WTC11 (cell line): ENCODE results near the gene LEFTY2. TPM values are rescaled to one million over a fixed set of nuclear protein-coding genes. Genes with fewer than 3 reads are reported as not detected.

Source experiments
- ATAC-seq: fragments of 200-7000 bp; cut with Tn5 transposase; 2 replicates; pipeline ENCODE4 v1.10.0; 2021; ENCODE audit warnings: mild to moderate bottlenecking, moderate library complexity
- CTCF ChIA-PET: fragments of 300-600 bp; sonication (Branson Sonifier 250); formaldehyde crosslinking; loops from one replicate; lab custom pipeline; 2021; ENCODE audit warnings: antibody characterized with exemption; lab: Charles Lee
- POLR2A ChIA-PET: fragments of 350-600 bp; sonication (Branson Sonifier 250); formaldehyde crosslinking; loops from one replicate; lab custom pipeline; 2021; ENCODE audit warnings: antibody characterized with exemption; lab: Charles Lee
- DNase-seq: peaks from one replicate; pipeline ENCODE4 v3.0.0; 2021; ENCODE audit warnings: low spot score
- H3K27ac Mint-ChIP-seq: 2 replicates; pipeline ENCODE4 v1.8.0; 2021; ENCODE audit warnings: mixed read lengths
- H3K27me3 Mint-ChIP-seq: 2 replicates; pipeline ENCODE4 v1.8.0; 2021; ENCODE audit warnings: low read depth, mild to moderate bottlenecking, moderate library complexity, mixed read lengths
- H3K36me3 Mint-ChIP-seq: 2 replicates; pipeline ENCODE4 v1.8.0; 2021; ENCODE audit warnings: mixed read lengths
- H3K4me1 Mint-ChIP-seq: 2 replicates; pipeline ENCODE4 v1.8.0; 2022; ENCODE audit warnings: mixed read lengths
- H3K4me3 Mint-ChIP-seq: 2 replicates; pipeline ENCODE4 v1.8.0; 2021; ENCODE audit warnings: mild to moderate bottlenecking, moderate library complexity, mixed read lengths
- H3K9me3 Mint-ChIP-seq: 2 replicates; pipeline ENCODE4 v1.8.0; 2021; ENCODE audit warnings: mixed read lengths
- FOXJ3 ChIP-seq: sonication (generic); formaldehyde crosslinking; IDR thresholded peaks from 2 replicates; pipeline ENCODE4 v1.9.0; 2021; ENCODE audit warnings: missing genetic modification reagents, mild to moderate bottlenecking, borderline replicate concordance
- FOXP1 ChIP-seq: sonication (generic); formaldehyde crosslinking; IDR thresholded peaks from 2 replicates; pipeline ENCODE4 v1.8.0; 2022; ENCODE audit warnings: missing genetic modification reagents, mild to moderate bottlenecking, moderate library complexity, borderline replicate concordance
- IRF2 ChIP-seq: sonication (generic); formaldehyde crosslinking; IDR thresholded peaks from 2 replicates; pipeline ENCODE4 v1.8.0; 2022; ENCODE audit warnings: low read depth, missing genetic modification reagents, borderline replicate concordance
- OVOL2 ChIP-seq: fragments of 250-450 bp; sonication (Bioruptor Pico); IDR thresholded peaks from 2 replicates; pipeline ENCODE4 v1.9.0; 2021; ENCODE audit warnings: mild to moderate bottlenecking, borderline replicate concordance
- SMAD4 ChIP-seq: sonication (generic); formaldehyde crosslinking; IDR thresholded peaks from 2 replicates; pipeline ENCODE4 v1.8.0; 2022; ENCODE audit warnings: mild to moderate bottlenecking, missing genetic modification reagents
- ZNF263 ChIP-seq: sonication (generic); formaldehyde crosslinking; IDR thresholded peaks from 2 replicates; pipeline ENCODE4 v1.8.1; 2022; ENCODE audit warnings: low read depth, mild to moderate bottlenecking, moderate library complexity, missing genetic modification reagents
- ZNF396 ChIP-seq: fragments of 250-450 bp; sonication (Bioruptor Pico); IDR thresholded peaks from 2 replicates; pipeline ENCODE4 v1.8.0; 2021; ENCODE audit warnings: mild to moderate bottlenecking, moderate library complexity, borderline replicate concordance
- total RNA-seq: library from RNA; stranded (reverse); gene quantifications from 3 replicates; pipeline ENCODE4 v1.2.3, GENCODE V29; 2021
- TF ChIP-seq, protein P1 (sequence below): sonication (generic); formaldehyde crosslinking; IDR thresholded peaks from 2 replicates; pipeline ENCODE4 v1.8.1; 2023; ENCODE audit warnings: mild to moderate bottlenecking, missing genetic modification reagents, borderline replicate concordance
- TF ChIP-seq, protein P2 (sequence below): fragments of 250-450 bp; sonication (Bioruptor Pico); IDR thresholded peaks from 2 replicates; pipeline ENCODE4 v1.9.0; 2021; ENCODE audit warnings: mild to moderate bottlenecking, borderline replicate concordance
- TF ChIP-seq, protein P3 (sequence below): sonication (generic); formaldehyde crosslinking; conservative IDR thresholded peaks from 2 replicates; pipeline ENCODE4 v1.8.1; 2023; ENCODE audit warnings: mild to moderate bottlenecking, low read depth, missing genetic modification reagents, moderate library complexity
- TF ChIP-seq, protein P4 (sequence below): sonication (generic); formaldehyde crosslinking; IDR thresholded peaks from 2 replicates; pipeline ENCODE4 v1.8.0; 2022; ENCODE audit warnings: mild to moderate bottlenecking, missing genetic modification reagents
- TF ChIP-seq, protein P5 (sequence below): sonication (generic); formaldehyde crosslinking; IDR thresholded peaks from 2 replicates; pipeline ENCODE4 v1.8.1; 2023; ENCODE audit warnings: mild to moderate bottlenecking, missing genetic modification reagents, moderate library complexity
- TF ChIP-seq, protein P6 (sequence below): sonication (generic); formaldehyde crosslinking; IDR thresholded peaks from 2 replicates; pipeline ENCODE4 v1.8.0; 2023; ENCODE audit warnings: missing genetic modification reagents
- TF ChIP-seq, protein P7 (sequence below): sonication (generic); formaldehyde crosslinking; IDR thresholded peaks from 2 replicates; pipeline ENCODE4 v1.8.1; 2022; ENCODE audit warnings: low read depth, mild to moderate bottlenecking, moderate library complexity, missing genetic modification reagents, borderline replicate concordance

Gene LEFTY2
- total RNA-seq, 1 experiment from 2014 or later, result 15.5 TPM

DNA sequence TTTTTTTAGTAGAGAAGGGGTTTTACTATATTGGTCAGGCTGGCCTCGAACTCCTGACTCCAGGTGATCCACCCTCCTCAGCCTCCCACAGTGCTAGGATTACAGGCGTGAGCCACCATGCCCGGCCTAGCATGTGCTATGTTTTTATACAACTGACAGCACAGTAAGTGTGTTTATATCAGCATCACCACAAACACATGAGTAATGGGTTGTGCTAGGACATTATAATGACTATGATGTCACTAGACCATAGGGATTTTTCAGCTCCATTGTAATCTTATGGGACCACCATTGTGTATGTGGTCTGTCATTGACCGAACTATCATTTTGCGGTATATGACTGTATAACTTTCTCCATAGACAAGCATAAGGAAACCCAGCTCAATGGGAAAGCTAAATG, 6.3 kb downstream of the LEFTY2 start:
- no peak for ATAC-seq
- ChIA-PET POLR2A (no interaction called here), CTCF (interaction anchor here (1.5 kb wide), 1 partner anchor 11 kb away, joined by 3 read pairs; no protein-coding TSS in a partner anchor)
- TF ChIP-seq FOXJ3 (CRISPR knock-in tag), result no peak
- TF ChIP-seq, protein P1, sequence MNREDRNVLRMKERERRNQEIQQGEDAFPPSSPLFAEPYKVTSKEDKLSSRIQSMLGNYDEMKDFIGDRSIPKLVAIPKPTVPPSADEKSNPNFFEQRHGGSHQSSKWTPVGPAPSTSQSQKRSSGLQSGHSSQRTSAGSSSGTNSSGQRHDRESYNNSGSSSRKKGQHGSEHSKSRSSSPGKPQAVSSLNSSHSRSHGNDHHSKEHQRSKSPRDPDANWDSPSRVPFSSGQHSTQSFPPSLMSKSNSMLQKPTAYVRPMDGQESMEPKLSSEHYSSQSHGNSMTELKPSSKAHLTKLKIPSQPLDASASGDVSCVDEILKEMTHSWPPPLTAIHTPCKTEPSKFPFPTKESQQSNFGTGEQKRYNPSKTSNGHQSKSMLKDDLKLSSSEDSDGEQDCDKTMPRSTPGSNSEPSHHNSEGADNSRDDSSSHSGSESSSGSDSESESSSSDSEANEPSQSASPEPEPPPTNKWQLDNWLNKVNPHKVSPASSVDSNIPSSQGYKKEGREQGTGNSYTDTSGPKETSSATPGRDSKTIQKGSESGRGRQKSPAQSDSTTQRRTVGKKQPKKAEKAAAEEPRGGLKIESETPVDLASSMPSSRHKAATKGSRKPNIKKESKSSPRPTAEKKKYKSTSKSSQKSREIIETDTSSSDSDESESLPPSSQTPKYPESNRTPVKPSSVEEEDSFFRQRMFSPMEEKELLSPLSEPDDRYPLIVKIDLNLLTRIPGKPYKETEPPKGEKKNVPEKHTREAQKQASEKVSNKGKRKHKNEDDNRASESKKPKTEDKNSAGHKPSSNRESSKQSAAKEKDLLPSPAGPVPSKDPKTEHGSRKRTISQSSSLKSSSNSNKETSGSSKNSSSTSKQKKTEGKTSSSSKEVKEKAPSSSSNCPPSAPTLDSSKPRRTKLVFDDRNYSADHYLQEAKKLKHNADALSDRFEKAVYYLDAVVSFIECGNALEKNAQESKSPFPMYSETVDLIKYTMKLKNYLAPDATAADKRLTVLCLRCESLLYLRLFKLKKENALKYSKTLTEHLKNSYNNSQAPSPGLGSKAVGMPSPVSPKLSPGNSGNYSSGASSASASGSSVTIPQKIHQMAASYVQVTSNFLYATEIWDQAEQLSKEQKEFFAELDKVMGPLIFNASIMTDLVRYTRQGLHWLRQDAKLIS (CRISPR knock-in tag), result no peak
- TF ChIP-seq, protein P2, sequence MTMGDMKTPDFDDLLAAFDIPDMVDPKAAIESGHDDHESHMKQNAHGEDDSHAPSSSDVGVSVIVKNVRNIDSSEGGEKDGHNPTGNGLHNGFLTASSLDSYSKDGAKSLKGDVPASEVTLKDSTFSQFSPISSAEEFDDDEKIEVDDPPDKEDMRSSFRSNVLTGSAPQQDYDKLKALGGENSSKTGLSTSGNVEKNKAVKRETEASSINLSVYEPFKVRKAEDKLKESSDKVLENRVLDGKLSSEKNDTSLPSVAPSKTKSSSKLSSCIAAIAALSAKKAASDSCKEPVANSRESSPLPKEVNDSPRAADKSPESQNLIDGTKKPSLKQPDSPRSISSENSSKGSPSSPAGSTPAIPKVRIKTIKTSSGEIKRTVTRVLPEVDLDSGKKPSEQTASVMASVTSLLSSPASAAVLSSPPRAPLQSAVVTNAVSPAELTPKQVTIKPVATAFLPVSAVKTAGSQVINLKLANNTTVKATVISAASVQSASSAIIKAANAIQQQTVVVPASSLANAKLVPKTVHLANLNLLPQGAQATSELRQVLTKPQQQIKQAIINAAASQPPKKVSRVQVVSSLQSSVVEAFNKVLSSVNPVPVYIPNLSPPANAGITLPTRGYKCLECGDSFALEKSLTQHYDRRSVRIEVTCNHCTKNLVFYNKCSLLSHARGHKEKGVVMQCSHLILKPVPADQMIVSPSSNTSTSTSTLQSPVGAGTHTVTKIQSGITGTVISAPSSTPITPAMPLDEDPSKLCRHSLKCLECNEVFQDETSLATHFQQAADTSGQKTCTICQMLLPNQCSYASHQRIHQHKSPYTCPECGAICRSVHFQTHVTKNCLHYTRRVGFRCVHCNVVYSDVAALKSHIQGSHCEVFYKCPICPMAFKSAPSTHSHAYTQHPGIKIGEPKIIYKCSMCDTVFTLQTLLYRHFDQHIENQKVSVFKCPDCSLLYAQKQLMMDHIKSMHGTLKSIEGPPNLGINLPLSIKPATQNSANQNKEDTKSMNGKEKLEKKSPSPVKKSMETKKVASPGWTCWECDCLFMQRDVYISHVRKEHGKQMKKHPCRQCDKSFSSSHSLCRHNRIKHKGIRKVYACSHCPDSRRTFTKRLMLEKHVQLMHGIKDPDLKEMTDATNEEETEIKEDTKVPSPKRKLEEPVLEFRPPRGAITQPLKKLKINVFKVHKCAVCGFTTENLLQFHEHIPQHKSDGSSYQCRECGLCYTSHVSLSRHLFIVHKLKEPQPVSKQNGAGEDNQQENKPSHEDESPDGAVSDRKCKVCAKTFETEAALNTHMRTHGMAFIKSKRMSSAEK, result no peak
- no peak for TF ChIP-seq ZNF396 (CRISPR knock-in tag)
- no peak for TF ChIP-seq FOXP1 (CRISPR knock-in tag)
- TF ChIP-seq IRF2 (CRISPR knock-in tag), result no peak
- TF ChIP-seq, protein P3, sequence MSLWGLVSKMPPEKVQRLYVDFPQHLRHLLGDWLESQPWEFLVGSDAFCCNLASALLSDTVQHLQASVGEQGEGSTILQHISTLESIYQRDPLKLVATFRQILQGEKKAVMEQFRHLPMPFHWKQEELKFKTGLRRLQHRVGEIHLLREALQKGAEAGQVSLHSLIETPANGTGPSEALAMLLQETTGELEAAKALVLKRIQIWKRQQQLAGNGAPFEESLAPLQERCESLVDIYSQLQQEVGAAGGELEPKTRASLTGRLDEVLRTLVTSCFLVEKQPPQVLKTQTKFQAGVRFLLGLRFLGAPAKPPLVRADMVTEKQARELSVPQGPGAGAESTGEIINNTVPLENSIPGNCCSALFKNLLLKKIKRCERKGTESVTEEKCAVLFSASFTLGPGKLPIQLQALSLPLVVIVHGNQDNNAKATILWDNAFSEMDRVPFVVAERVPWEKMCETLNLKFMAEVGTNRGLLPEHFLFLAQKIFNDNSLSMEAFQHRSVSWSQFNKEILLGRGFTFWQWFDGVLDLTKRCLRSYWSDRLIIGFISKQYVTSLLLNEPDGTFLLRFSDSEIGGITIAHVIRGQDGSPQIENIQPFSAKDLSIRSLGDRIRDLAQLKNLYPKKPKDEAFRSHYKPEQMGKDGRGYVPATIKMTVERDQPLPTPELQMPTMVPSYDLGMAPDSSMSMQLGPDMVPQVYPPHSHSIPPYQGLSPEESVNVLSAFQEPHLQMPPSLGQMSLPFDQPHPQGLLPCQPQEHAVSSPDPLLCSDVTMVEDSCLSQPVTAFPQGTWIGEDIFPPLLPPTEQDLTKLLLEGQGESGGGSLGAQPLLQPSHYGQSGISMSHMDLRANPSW (CRISPR knock-in tag), result no peak
- TF ChIP-seq, protein P4, sequence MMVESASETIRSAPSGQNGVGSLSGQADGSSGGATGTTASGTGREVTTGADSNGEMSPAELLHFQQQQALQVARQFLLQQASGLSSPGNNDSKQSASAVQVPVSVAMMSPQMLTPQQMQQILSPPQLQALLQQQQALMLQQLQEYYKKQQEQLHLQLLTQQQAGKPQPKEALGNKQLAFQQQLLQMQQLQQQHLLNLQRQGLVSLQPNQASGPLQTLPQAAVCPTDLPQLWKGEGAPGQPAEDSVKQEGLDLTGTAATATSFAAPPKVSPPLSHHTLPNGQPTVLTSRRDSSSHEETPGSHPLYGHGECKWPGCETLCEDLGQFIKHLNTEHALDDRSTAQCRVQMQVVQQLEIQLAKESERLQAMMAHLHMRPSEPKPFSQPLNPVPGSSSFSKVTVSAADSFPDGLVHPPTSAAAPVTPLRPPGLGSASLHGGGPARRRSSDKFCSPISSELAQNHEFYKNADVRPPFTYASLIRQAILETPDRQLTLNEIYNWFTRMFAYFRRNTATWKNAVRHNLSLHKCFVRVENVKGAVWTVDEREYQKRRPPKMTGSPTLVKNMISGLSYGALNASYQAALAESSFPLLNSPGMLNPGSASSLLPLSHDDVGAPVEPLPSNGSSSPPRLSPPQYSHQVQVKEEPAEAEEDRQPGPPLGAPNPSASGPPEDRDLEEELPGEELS, result no peak
- no peak for TF ChIP-seq SMAD4 (CRISPR knock-in tag)
- TF ChIP-seq, protein P5, sequence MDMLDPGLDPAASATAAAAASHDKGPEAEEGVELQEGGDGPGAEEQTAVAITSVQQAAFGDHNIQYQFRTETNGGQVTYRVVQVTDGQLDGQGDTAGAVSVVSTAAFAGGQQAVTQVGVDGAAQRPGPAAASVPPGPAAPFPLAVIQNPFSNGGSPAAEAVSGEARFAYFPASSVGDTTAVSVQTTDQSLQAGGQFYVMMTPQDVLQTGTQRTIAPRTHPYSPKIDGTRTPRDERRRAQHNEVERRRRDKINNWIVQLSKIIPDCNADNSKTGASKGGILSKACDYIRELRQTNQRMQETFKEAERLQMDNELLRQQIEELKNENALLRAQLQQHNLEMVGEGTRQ (CRISPR knock-in tag), result no peak
- TF ChIP-seq, protein P6, sequence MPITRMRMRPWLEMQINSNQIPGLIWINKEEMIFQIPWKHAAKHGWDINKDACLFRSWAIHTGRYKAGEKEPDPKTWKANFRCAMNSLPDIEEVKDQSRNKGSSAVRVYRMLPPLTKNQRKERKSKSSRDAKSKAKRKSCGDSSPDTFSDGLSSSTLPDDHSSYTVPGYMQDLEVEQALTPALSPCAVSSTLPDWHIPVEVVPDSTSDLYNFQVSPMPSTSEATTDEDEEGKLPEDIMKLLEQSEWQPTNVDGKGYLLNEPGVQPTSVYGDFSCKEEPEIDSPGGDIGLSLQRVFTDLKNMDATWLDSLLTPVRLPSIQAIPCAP, result no peak
- no peak for TF ChIP-seq ZNF263 (CRISPR knock-in tag)
- no peak for TF ChIP-seq OVOL2
- TF ChIP-seq, protein P7, sequence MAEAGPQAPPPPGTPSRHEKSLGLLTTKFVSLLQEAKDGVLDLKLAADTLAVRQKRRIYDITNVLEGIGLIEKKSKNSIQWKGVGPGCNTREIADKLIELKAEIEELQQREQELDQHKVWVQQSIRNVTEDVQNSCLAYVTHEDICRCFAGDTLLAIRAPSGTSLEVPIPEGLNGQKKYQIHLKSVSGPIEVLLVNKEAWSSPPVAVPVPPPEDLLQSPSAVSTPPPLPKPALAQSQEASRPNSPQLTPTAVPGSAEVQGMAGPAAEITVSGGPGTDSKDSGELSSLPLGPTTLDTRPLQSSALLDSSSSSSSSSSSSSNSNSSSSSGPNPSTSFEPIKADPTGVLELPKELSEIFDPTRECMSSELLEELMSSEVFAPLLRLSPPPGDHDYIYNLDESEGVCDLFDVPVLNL, result no peak
- Mint-ChIP-seq H3K4me1 (peaks cover 4% of the 10 kb centered on the region), H3K27ac (no peak overlapping the region), H3K4me3 (no peak overlapping the region), H3K36me3 (no peaks in the 10 kb centered on the region), H3K27me3 (no peaks in the 10 kb centered on the region), H3K9me3 (no peaks in the 10 kb centered on the region)
- no peak for DNase-seq
